ENCODE measurements around the gene TPGS1. TPM values are rescaled to one million over a fixed set of nuclear protein-coding genes. Genes with fewer than 3 reads are reported as not detected.

TPGS1 gene
- total and polyA plus RNA-seq, 2 of the 8 experiments (the other 6 are each of a cell fraction or from before 2014, with no cell fraction given): 9.1 to 10.6 TPM

GRCh38 chr19:519449-519865 lies 12.2 kb downstream of the TPGS1 start (continued):
- TF ChIP-seq CHD7 (IDR thresholded peaks at IDR 0.05; ENCODE audit: insufficient replicate concordance, low read length): no peak
- no peak for TF ChIP-seq SRF (IDR thresholded peaks at IDR 0.05; ENCODE audit: low read depth, low read length)
- no peak for TF ChIP-seq EZH2 (IDR thresholded peaks at IDR 0.05; ENCODE audit: low read depth, low read length, severe bottlenecking)
- TF ChIP-seq SP4 (IDR thresholded peaks at IDR 0.05; ENCODE audit: low read length): no peak
- TF ChIP-seq CHD1 (IDR thresholded peaks at IDR 0.05; ENCODE audit: low read depth, low read length): no peak
- TF ChIP-seq CBX5 (IDR thresholded peaks at IDR 0.05; ENCODE audit: low read depth, low read length): no peak
- TF ChIP-seq HDAC6 (IDR thresholded peaks at IDR 0.05; ENCODE audit: low read depth, low read length): no peak
